Measurements from ENCODE around the gene FAM120A. TPM values are rescaled to one million over a fixed set of nuclear protein-coding genes. Genes with fewer than 3 reads are reported as not detected.

FAM120A gene
- total RNA-seq, 4 donors from 2014 or later = 44.4 to 94.7 (median 72.3) TPM

DNA sequence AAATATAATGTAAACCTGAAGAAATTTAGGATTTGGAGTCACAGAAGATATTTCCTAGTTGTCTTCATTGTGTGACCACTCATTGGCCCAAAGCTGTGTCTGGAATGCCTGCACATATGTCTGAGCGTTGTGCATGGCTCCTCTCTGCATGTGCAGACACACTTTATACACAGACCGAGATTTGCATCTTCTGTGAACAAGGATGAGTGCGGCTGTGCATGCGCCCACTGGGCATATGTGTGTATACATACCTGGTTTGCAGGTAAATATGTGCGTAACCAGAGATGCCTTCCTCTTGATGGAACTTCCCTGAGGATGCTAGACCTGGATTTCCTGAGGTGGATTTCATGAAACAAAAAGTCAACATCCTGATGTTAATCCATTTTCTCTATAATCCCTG, 144.0 kb downstream of the FAM120A start:
- Histone ChIP-seq H3K36me3 (no peaks in the 10 kb centered on the region), H3K27me3 (no peaks in the 10 kb centered on the region), H3K4me3 (no peak overlapping the region), H3K27ac (no peak overlapping the region), H3K9me3 (no peaks in the 10 kb centered on the region), H3K4me1 (peaks cover 30 to 53% of the 10 kb centered on the region in 2 donors)
- DNase-seq (no peak), ATAC-seq (no peak)
- TF ChIP-seq, protein P1, sequence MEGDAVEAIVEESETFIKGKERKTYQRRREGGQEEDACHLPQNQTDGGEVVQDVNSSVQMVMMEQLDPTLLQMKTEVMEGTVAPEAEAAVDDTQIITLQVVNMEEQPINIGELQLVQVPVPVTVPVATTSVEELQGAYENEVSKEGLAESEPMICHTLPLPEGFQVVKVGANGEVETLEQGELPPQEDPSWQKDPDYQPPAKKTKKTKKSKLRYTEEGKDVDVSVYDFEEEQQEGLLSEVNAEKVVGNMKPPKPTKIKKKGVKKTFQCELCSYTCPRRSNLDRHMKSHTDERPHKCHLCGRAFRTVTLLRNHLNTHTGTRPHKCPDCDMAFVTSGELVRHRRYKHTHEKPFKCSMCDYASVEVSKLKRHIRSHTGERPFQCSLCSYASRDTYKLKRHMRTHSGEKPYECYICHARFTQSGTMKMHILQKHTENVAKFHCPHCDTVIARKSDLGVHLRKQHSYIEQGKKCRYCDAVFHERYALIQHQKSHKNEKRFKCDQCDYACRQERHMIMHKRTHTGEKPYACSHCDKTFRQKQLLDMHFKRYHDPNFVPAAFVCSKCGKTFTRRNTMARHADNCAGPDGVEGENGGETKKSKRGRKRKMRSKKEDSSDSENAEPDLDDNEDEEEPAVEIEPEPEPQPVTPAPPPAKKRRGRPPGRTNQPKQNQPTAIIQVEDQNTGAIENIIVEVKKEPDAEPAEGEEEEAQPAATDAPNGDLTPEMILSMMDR (IDR thresholded peaks at IDR 0.05 in 4 of 5, conservative IDR thresholded peaks at IDR 0.05 in 1 of 5) = no peak
- no peak for TF ChIP-seq POLR2A (IDR thresholded peaks at IDR 0.05)
- intact Hi-C loops (cut with DNase I; ENCODE audit: low total_unique reads) (loop anchor here (1.0 kb wide), 1 partner anchor 43 kb away; no protein-coding TSS in a partner anchor), in situ Hi-C loops (cut with MboI; ENCODE audit: low sequenced_read_pairs in 4 of 4) (no loop called here)

GRCh38 chr9:93595861-93596365, 144.4 kb downstream of the FAM120A start:
- TF ChIP-seq POLR2A (IDR thresholded peaks at IDR 0.05) = no peak
- TF ChIP-seq, protein P1 (IDR thresholded peaks at IDR 0.05 in 4 of 5, conservative IDR thresholded peaks at IDR 0.05 in 1 of 5) = no peak
- ATAC-seq (no peak), DNase-seq (no peak)
- Histone ChIP-seq H3K4me1 (peaks cover 30 to 57% of the 10 kb centered on the region in 2 donors), H3K4me3 (no peak overlapping the region), H3K36me3 (no peaks in the 10 kb centered on the region), H3K27ac (no peak overlapping the region), H3K27me3 (no peaks in the 10 kb centered on the region), H3K9me3 (no peaks in the 10 kb centered on the region)
- intact Hi-C loops (cut with DNase I; ENCODE audit: low total_unique reads) = loop anchor here (1.0 kb wide), 1 partner anchor 42 kb away; no protein-coding TSS in a partner anchor
- in situ Hi-C loops (cut with MboI; ENCODE audit: low sequenced_read_pairs in 4 of 4) = no loop called here

GRCh38 chr9:93596399-93596798, 144.9 kb downstream of the FAM120A start:
- Histone ChIP-seq H3K27me3 (no peaks in the 10 kb centered on the region), H3K27ac (no peak overlapping the region), H3K9me3 (no peaks in the 10 kb centered on the region), H3K36me3 (no peaks in the 10 kb centered on the region), H3K4me3 (no peak overlapping the region), H3K4me1 (peaks cover 25 to 62% of the 10 kb centered on the region in 2 donors)
- TF ChIP-seq POLR2A (IDR thresholded peaks at IDR 0.05) = no peak
- TF ChIP-seq, protein P1 (IDR thresholded peaks at IDR 0.05 in 4 of 5, conservative IDR thresholded peaks at IDR 0.05 in 1 of 5) = no peak
- DNase-seq (no peak), ATAC-seq (no peak)
- in situ Hi-C loops (cut with MboI; ENCODE audit: low sequenced_read_pairs in 4 of 4) = no loop called here
- intact Hi-C loops (cut with DNase I; ENCODE audit: low total_unique reads) = no loop called here

- no peak overlapping the region for H3K4me3 ChIP-seq
- H3K9me3 ChIP-seq = no peaks in the 10 kb centered on the region
- TF ChIP-seq, protein P1 (IDR thresholded peaks at IDR 0.05 in 4 of 5, conservative IDR thresholded peaks at IDR 0.05 in 1 of 5) = no peak
- no peak for TF ChIP-seq POLR2A (IDR thresholded peaks at IDR 0.05)
- ATAC-seq (no peak), DNase-seq (no peak)
- no peaks in the 10 kb centered on the region for H3K27me3 ChIP-seq
- H3K27ac ChIP-seq = no peak overlapping the region
- in situ Hi-C loops (cut with MboI; ENCODE audit: low sequenced_read_pairs in 4 of 4) (no loop called here), intact Hi-C loops (cut with DNase I; ENCODE audit: low total_unique reads) (no loop called here)
- peaks cover 22 to 61% of the 10 kb centered on the region in 2 donors for H3K4me1 ChIP-seq
- no peaks in the 10 kb centered on the region for H3K36me3 ChIP-seq
These were observed 145.7 kb downstream of the FAM120A start for GRCh38 chr9:93597142-93597706.
